ENCODE measurements around the gene MIEN1.

DNA sequence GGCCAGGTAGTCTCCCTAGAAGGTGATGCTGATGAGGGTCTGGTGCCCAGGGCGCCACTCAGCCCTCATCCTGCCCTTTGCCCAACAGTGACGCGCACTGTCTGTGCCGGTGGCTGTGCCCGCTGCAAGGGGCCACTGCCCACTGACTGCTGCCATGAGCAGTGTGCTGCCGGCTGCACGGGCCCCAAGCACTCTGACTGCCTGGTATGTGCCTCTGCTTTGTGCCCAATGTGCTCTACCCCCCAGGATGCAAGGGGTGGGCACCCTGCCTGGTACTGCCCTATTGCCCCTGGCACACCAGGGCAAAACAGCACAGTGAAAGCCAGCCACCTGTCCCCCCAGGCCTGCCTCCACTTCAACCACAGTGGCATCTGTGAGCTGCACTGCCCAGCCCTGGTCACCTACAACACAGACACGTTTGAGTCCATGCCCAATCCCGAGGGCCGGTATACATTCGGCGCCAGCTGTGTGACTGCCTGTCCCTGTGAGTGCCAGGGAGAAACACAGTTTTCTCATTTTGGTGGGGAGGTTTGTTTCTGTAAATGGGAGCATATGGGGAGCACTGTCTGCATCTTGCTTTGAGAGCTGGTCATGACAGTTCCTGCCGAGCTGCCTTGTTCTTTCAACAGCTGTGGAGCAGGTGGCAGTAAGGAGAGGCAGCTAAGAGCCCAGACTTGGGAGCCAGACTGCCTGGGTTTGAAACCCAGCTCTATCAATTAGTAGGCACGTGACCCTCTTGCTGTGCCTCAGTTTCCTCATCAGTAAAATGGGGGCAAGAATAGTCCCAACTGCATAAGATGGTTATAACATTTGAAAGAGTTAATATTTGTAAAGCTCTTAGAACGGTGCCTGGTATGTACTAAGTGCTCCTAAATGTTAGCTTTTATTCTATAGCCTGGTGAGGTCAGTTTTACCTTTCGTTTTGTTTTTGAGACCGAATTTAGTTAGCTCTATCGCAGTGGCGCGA, 20.1 kb downstream of the MIEN1 start:
- TF ChIP-seq, protein P1, sequence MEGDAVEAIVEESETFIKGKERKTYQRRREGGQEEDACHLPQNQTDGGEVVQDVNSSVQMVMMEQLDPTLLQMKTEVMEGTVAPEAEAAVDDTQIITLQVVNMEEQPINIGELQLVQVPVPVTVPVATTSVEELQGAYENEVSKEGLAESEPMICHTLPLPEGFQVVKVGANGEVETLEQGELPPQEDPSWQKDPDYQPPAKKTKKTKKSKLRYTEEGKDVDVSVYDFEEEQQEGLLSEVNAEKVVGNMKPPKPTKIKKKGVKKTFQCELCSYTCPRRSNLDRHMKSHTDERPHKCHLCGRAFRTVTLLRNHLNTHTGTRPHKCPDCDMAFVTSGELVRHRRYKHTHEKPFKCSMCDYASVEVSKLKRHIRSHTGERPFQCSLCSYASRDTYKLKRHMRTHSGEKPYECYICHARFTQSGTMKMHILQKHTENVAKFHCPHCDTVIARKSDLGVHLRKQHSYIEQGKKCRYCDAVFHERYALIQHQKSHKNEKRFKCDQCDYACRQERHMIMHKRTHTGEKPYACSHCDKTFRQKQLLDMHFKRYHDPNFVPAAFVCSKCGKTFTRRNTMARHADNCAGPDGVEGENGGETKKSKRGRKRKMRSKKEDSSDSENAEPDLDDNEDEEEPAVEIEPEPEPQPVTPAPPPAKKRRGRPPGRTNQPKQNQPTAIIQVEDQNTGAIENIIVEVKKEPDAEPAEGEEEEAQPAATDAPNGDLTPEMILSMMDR (IDR thresholded peaks at IDR 0.05): no peak
- no peak for TF ChIP-seq POLR2A (IDR thresholded peaks at IDR 0.05)

Measured in body of pancreas (tissue), 4 donors.